Right renal cortex interstitium (tissue), 3 donors: Measurements from ENCODE around the gene SNX24. TPM values are rescaled to one million over a fixed set of nuclear protein-coding genes. Genes with fewer than 3 reads are reported as not detected.

Experiments used
- polyA plus RNA-seq, 3 donors: library from polyadenylated mRNA; unstranded; fragments of 120-200 nt; gene quantifications; one replicate each; pipeline ENCODE4 v1.2.1, GENCODE V29; 2013; ENCODE audit not compliant: insufficient read length in 3 of 3

Gene SNX24
- polyA plus RNA-seq, 3 donors = 21.0 to 27.0 (median 24.2) TPM

Other genes with a start within 250 kb of the SNX24 start
- gene SNX2, start 70.5 kb upstream of the SNX24 start, polyA plus RNA-seq = 100 to 1,000 TPM; 166 to 183 (median 182) TPM
- gene PPIC, start 191.1 kb downstream of the SNX24 start, polyA plus RNA-seq = 10 to 100 TPM; 36.8 to 43.8 (median 42.2) TPM
- gene PRDM6, start 243.6 kb downstream of the SNX24 start, polyA plus RNA-seq = 1 to 10 TPM in 2 of 3 donors, under 1 TPM in 1; 0.83 to 1.4 (median 1.0) TPM